ENCODE results near the gene CRIP3. TPM values are rescaled to one million over a fixed set of nuclear protein-coding genes. Genes with fewer than 3 reads are reported as not detected.

CRIP3 gene
- total and polyA plus RNA-seq, 2 of the 13 experiments (the other 11 are each of a cell fraction or from before 2014, with no cell fraction given): 6.3 to 9.3 TPM

- TF ChIP-seq MXD3 (CRISPR knock-in tag; IDR thresholded peaks at IDR 0.05) (no peak), ZNF770 (CRISPR knock-in tag; IDR thresholded peaks at IDR 0.05) (no peak), HCFC1 (IDR thresholded peaks at IDR 0.05; ENCODE audit: low read depth, low read length) (no peak), HMG20B (CRISPR knock-in tag; conservative IDR thresholded peaks at IDR 0.05) (0 out of 2 replicates have a peak, but pooled peaks have one; percentile 29), ZFP36L1 (CRISPR knock-in tag; IDR thresholded peaks at IDR 0.05) (peak; percentile 73; the same call in 1 of the 2 replicates), HBP1 (CRISPR knock-in tag; IDR thresholded peaks at IDR 0.05; ENCODE audit: low read depth) (no peak), SUZ12 (IDR thresholded peaks at IDR 0.05; ENCODE audit: low read depth, low read length) (no peak), MAFG (CRISPR knock-in tag; IDR thresholded peaks at IDR 0.05) (no peak), ZNF784 (CRISPR knock-in tag; IDR thresholded peaks at IDR 0.05; ENCODE audit: borderline replicate concordance) (peak; percentile 53; the same call in 1 of the 2 replicates), ZNF670 (CRISPR knock-in tag; IDR thresholded peaks at IDR 0.05; ENCODE audit: borderline replicate concordance) (no peak), ZSCAN30 (CRISPR knock-in tag; IDR thresholded peaks at IDR 0.05) (no peak), KLF6 (CRISPR knock-in tag; IDR thresholded peaks at IDR 0.05) (no peak), WIZ (CRISPR knock-in tag; IDR thresholded peaks at IDR 0.05) (no peak), HOXA5 (CRISPR knock-in tag; IDR thresholded peaks at IDR 0.05) (no peak), ZFY (CRISPR knock-in tag; IDR thresholded peaks at IDR 0.05) (peak; percentile 88), DDIT3 (CRISPR knock-in tag; IDR thresholded peaks at IDR 0.05) (no peak), SATB2 (CRISPR knock-in tag; IDR thresholded peaks at IDR 0.05) (no peak), SIN3A (IDR thresholded peaks at IDR 0.05; ENCODE audit: borderline replicate concordance, low read depth, low read length) (peak; percentile 18; the same call in 1 of the 2 replicates), ZBTB4 (CRISPR knock-in tag; IDR thresholded peaks at IDR 0.05; ENCODE audit: borderline replicate concordance) (peak; percentile 47), ZC3H4 (CRISPR knock-in tag; IDR thresholded peaks at IDR 0.05; ENCODE audit: borderline replicate concordance) (0 out of 2 replicates have a peak, but pooled peaks have one; percentile 20), SKI (IDR thresholded peaks at IDR 0.05; ENCODE audit: partially characterized antibody) (peak; percentile 14), TEAD2 (CRISPR knock-in tag; IDR thresholded peaks at IDR 0.05) (no peak)
Measured at GRCh38 chr6:43276577-43277305, 31.9 kb downstream of the CRIP3 start (continued).
